ENCODE results near the gene ZNF77. TPM values are rescaled to one million over a fixed set of nuclear protein-coding genes. Genes with fewer than 3 reads are reported as not detected.

The ZNF77 gene
- total and polyA plus RNA-seq, 4 experiments from 2014 or later, result 0.21 to 6.4 (median 4.1) TPM

DNA sequence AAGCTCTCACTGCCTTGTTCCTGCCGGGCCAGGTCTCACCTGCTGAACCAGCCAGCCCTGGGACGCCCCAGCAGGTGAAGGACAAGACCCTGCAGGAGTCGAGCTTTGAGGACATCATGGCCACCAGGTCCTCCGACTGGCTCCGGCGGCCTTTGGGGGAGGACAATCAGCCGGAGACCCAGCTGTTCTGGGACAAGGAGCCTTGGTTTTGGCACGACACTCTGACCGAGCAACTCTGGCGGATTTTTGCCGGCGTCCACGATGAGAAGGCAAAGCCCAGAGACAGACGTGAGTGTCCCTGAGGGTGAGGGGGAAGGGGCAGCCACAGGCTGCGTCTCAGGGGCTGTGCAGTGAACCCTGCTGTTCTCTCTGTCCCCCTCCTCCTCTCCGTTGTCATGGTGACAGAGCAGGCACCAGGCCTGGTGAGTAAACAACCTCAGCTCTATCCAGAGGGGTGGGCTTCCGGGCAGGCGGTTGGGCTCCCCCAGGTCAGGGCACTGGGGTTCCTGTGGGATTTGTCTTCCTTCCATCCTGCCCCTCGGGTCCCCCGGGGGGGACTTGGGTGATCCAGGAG is 42.3 kb upstream of the ZNF77 start:
- Mint-ChIP-seq H3K4me3 (no peak overlapping the region), H3K9me3 (no peaks in the 10 kb centered on the region), H3K4me1 (peaks cover 0 to 3% (median 0%) of the 10 kb centered on the region in 4 donors), H3K27me3 (peaks cover 10 to 14% of the 10 kb centered on the region in 2 donors), H3K36me3 (no peaks in the 10 kb centered on the region), H3K27ac (no peak overlapping the region)
- Histone ChIP-seq H3K4me3 (ENCODE audit: low read length in 2 of 2) (no peak overlapping the region), H3K9me3 (ENCODE audit: control insufficient read depth in 1 of 2, low read length in 2 of 2) (no peaks in the 10 kb centered on the region), H3K27ac (ENCODE audit: low read depth, low read length) (no peak overlapping the region), H3K27me3 (ENCODE audit: insufficient read depth, low read length) (no peaks in the 10 kb centered on the region), H3K4me1 (ENCODE audit: insufficient read depth, low read length) (no peaks in the 10 kb centered on the region), H3K36me3 (ENCODE audit: insufficient read depth, low read length) (no peaks in the 10 kb centered on the region)
- DNase-seq, result no peak
- CTCF ChIA-PET (ENCODE audit: partially characterized antibody), result no interaction called here
- intact Hi-C loops (cut with micrococcal nuclease), result no loop called here
- POLR2A ChIA-PET (ENCODE audit: partially characterized antibody), result no interaction called here

GRCh38 chr19:2984215-2984528 is 39.4 kb upstream of the ZNF77 start:
- H3K9me3 Mint-ChIP-seq, result no peaks in the 10 kb centered on the region
- intact Hi-C loops (cut with micrococcal nuclease), result no loop called here
- POLR2A ChIA-PET (ENCODE audit: partially characterized antibody), result no interaction called here
- Histone ChIP-seq H3K4me1 (ENCODE audit: insufficient read depth, low read length) (no peaks in the 10 kb centered on the region), H3K27me3 (ENCODE audit: insufficient read depth, low read length) (no peaks in the 10 kb centered on the region), H3K27ac (ENCODE audit: low read depth, low read length) (no peak overlapping the region), H3K4me3 (ENCODE audit: low read length in 2 of 2) (no peak overlapping the region), H3K36me3 (ENCODE audit: insufficient read depth, low read length) (no peaks in the 10 kb centered on the region), H3K9me3 (ENCODE audit: control insufficient read depth in 1 of 2, low read length in 2 of 2) (no peaks in the 10 kb centered on the region)
- no peaks in the 10 kb centered on the region for H3K36me3 Mint-ChIP-seq
- no peak overlapping the region for H3K27ac Mint-ChIP-seq
- CTCF ChIA-PET (ENCODE audit: partially characterized antibody), result no interaction called here
- peaks cover 0 to 3% (median 0%) of the 10 kb centered on the region in 4 donors for H3K4me1 Mint-ChIP-seq
- no peak for DNase-seq
- H3K27me3 Mint-ChIP-seq, result peaks cover 10 to 17% of the 10 kb centered on the region in 2 donors
- no peak overlapping the region for H3K4me3 Mint-ChIP-seq

DNA sequence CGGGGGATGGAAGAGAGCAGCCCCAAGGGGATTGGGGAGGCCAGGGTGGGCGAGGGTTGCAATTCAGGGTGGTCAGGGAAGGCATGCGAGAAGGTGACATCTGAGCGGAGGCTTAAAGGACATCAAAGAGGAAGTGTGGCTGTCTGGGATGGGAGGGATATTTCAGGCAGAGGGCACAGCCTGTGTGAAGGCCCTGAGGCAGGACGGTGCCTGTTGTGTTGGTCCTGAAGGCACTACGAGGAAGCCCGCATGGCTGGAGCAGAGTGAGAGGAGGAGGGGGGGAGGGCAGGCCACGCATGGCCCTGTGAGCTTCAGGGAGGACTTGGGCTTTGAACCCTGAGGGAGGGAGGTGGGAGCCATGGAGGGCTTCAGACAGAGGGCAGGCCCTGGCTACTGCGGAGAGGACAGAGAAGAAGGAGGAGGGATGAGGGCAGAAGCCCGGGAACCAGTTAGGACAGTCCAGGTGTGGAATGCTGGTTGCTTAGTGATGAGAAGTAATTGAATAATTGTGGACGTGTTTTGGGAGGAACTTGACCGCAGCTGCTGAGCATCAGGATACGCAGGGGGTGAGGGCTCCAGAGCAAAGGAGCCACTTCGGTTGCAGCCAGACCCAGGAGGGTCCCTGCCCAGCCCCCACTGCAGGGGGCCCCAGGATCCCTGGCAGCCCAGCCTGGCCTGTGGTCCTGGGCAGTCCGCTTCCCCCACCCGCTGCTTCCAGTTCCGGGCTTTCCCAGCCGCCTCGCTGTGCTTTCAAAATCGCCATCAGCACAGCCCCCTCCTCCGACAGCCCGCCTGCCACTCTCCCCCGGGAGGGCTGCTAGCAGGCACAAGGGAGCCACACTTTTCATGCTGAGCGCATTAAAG is 38.8 kb upstream of the ZNF77 start:
- Mint-ChIP-seq H3K36me3 (no peaks in the 10 kb centered on the region), H3K4me3 (peak overlapping the region in 1 of 8 donors; percentile 57), H3K27me3 (peaks cover 10 to 15% of the 10 kb centered on the region in 2 donors), H3K27ac (no peak overlapping the region), H3K9me3 (no peaks in the 10 kb centered on the region), H3K4me1 (peaks cover 0 to 3% (median 0%) of the 10 kb centered on the region in 4 donors)
- Histone ChIP-seq H3K4me3 (ENCODE audit: low read length in 2 of 2) (no peak overlapping the region), H3K9me3 (ENCODE audit: control insufficient read depth in 1 of 2, low read length in 2 of 2) (no peaks in the 10 kb centered on the region), H3K36me3 (ENCODE audit: insufficient read depth, low read length) (no peaks in the 10 kb centered on the region), H3K27me3 (ENCODE audit: insufficient read depth, low read length) (no peaks in the 10 kb centered on the region), H3K27ac (ENCODE audit: low read depth, low read length) (no peak overlapping the region), H3K4me1 (ENCODE audit: insufficient read depth, low read length) (no peaks in the 10 kb centered on the region)
- ChIA-PET POLR2A (ENCODE audit: partially characterized antibody) (no interaction called here), CTCF (ENCODE audit: partially characterized antibody) (no interaction called here)
- DNase-seq, result no peak
- intact Hi-C loops (cut with micrococcal nuclease), result no loop called here

DNA sequence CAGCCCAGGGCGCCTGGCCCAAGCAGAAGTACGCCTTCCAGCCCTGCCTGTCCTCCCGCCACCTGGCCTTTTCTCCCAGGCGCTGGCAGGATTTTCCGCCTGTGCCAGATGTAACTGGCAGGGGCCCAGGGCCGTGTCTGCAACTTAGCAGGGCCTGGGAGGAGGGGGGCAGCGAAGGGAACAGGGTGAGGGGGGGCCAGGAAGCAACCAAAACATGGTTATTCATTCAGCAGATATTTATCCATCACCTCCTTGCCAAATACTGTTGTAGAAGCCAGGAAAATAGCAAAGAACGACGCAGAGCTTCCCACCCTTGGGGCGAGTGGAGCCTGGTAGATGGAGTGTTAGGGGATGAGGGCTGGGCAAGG is 38.2 kb upstream of the ZNF77 start:
- Mint-ChIP-seq H3K27me3 (peaks cover 10 to 14% of the 10 kb centered on the region in 2 donors), H3K36me3 (no peaks in the 10 kb centered on the region), H3K4me3 (no peak overlapping the region), H3K9me3 (no peaks in the 10 kb centered on the region), H3K27ac (no peak overlapping the region), H3K4me1 (peaks cover 0 to 3% (median 0%) of the 10 kb centered on the region in 4 donors)
- DNase-seq, result no peak
- H3K36me3 ChIP-seq (ENCODE audit: insufficient read depth, low read length), result no peaks in the 10 kb centered on the region
- H3K4me3 ChIP-seq (ENCODE audit: low read length in 2 of 2), result no peak overlapping the region
- no peaks in the 10 kb centered on the region for H3K4me1 ChIP-seq (ENCODE audit: insufficient read depth, low read length)
- no peaks in the 10 kb centered on the region for H3K27me3 ChIP-seq (ENCODE audit: insufficient read depth, low read length)
- no peak overlapping the region for H3K27ac ChIP-seq (ENCODE audit: low read depth, low read length)
- intact Hi-C loops (cut with micrococcal nuclease), result no loop called here
- H3K9me3 ChIP-seq (ENCODE audit: control insufficient read depth in 1 of 2, low read length in 2 of 2), result no peaks in the 10 kb centered on the region
- ChIA-PET CTCF (ENCODE audit: partially characterized antibody) (no interaction called here), POLR2A (ENCODE audit: partially characterized antibody) (no interaction called here)

- no peaks in the 10 kb centered on the region for H3K36me3 ChIP-seq (ENCODE audit: insufficient read depth, low read length)
- Mint-ChIP-seq H3K4me1 (peaks cover 0 to 3% (median 0%) of the 10 kb centered on the region in 4 donors), H3K27ac (no peak overlapping the region), H3K9me3 (no peaks in the 10 kb centered on the region), H3K4me3 (no peak overlapping the region), H3K36me3 (no peaks in the 10 kb centered on the region), H3K27me3 (peaks cover 10 to 14% of the 10 kb centered on the region in 2 donors)
- H3K27ac ChIP-seq (ENCODE audit: low read depth, low read length), result no peak overlapping the region
- intact Hi-C loops (cut with micrococcal nuclease), result no loop called here
- H3K27me3 ChIP-seq (ENCODE audit: insufficient read depth, low read length), result no peaks in the 10 kb centered on the region
- DNase-seq, result no peak
- H3K9me3 ChIP-seq (ENCODE audit: control insufficient read depth in 1 of 2, low read length in 2 of 2), result no peaks in the 10 kb centered on the region
- ChIA-PET POLR2A (ENCODE audit: partially characterized antibody) (no interaction called here), CTCF (ENCODE audit: partially characterized antibody) (no interaction called here)
- peaks cover 1% of the 10 kb centered on the region for H3K4me1 ChIP-seq (ENCODE audit: insufficient read depth, low read length)
- H3K4me3 ChIP-seq (ENCODE audit: low read length in 2 of 2), result no peak overlapping the region
These were observed 37.8 kb upstream of the ZNF77 start for GRCh38 chr19:2982561-2982960.

DNA sequence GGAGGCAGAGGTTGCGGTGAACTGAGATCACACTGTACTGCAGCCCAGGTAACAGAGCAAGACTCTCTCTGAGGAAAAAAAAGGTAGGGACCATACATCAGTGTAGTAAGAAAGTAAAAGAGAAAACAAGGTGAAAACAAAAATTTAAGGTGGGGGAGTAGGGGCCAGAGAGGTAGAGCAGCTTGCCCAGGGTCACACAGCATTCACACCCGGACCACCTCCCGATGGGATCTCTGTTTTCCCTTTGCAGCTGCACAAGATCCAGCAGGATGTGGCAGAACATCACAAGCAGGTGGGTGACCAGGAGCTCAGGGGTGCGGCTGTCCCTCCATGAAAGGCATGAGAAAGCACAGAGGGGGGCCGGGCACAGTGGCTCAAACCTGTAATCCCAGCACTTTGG is 37.1 kb upstream of the ZNF77 start:
- H3K27me3 ChIP-seq (ENCODE audit: insufficient read depth, low read length), result no peaks in the 10 kb centered on the region
- H3K4me1 Mint-ChIP-seq, result peaks cover 2 to 4% (median 4%) of the 10 kb centered on the region in 4 donors
- H3K36me3 ChIP-seq (ENCODE audit: insufficient read depth, low read length), result no peaks in the 10 kb centered on the region
- H3K9me3 ChIP-seq (ENCODE audit: control insufficient read depth in 1 of 2, low read length in 2 of 2), result no peaks in the 10 kb centered on the region
- DNase-seq, result no peak
- CTCF ChIA-PET (ENCODE audit: partially characterized antibody), result no interaction called here
- intact Hi-C loops (cut with micrococcal nuclease), result no loop called here
- H3K9me3 Mint-ChIP-seq, result no peaks in the 10 kb centered on the region
- H3K36me3 Mint-ChIP-seq, result peaks cover 0 to 3% of the 10 kb centered on the region in 2 donors
- H3K4me3 ChIP-seq (ENCODE audit: low read length in 2 of 2), result no peak overlapping the region
- no peak overlapping the region for H3K27ac ChIP-seq (ENCODE audit: low read depth, low read length)
- no peak overlapping the region for H3K4me3 Mint-ChIP-seq
- POLR2A ChIA-PET (ENCODE audit: partially characterized antibody), result interaction anchor here (1.6 kb wide), 1 partner anchor 71 kb away, joined by 5 read pairs; no protein-coding TSS in a partner anchor
- peaks cover 8 to 16% of the 10 kb centered on the region in 2 donors for H3K27me3 Mint-ChIP-seq
- no peak overlapping the region for H3K27ac Mint-ChIP-seq
- peaks cover 5% of the 10 kb centered on the region for H3K4me1 ChIP-seq (ENCODE audit: insufficient read depth, low read length)

DNA sequence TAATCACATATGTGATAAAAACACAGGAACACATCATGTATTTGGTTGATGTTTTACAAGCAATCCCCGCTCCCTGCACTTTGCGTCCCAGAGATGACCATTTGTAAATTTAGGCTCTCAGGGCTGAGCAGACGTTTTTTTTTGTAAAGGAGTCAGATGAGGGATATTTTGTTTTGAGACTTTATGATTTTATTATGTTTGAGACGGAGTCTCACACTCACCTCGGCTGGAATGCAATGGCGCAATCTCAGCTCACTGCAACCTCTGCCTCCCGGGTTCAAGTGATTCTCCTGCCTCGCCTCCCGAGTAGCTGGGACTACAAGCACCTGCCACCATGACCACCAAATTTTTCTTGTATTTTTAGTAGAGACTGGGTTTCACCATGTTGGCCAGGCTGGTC is 34.0 kb upstream of the ZNF77 start:
- no peak overlapping the region for H3K27ac ChIP-seq (ENCODE audit: low read depth, low read length)
- CTCF ChIA-PET (ENCODE audit: partially characterized antibody), result no interaction called here
- no peak overlapping the region for H3K4me3 ChIP-seq (ENCODE audit: low read length in 2 of 2)
- H3K36me3 ChIP-seq (ENCODE audit: insufficient read depth, low read length), result no peaks in the 10 kb centered on the region
- no peaks in the 10 kb centered on the region for H3K9me3 Mint-ChIP-seq
- H3K4me3 Mint-ChIP-seq, result peak overlapping the region in 1 of 8 donors; percentile 25
- no peaks in the 10 kb centered on the region for H3K9me3 ChIP-seq (ENCODE audit: control insufficient read depth in 1 of 2, low read length in 2 of 2)
- no peak for DNase-seq
- no peaks in the 10 kb centered on the region for H3K27me3 ChIP-seq (ENCODE audit: insufficient read depth, low read length)
- peaks cover 0 to 3% of the 10 kb centered on the region in 2 donors for H3K36me3 Mint-ChIP-seq
- peaks cover 13% of the 10 kb centered on the region for H3K4me1 ChIP-seq (ENCODE audit: insufficient read depth, low read length)
- H3K27ac Mint-ChIP-seq, result no peak overlapping the region
- peaks cover 2 to 13% of the 10 kb centered on the region in 2 donors for H3K27me3 Mint-ChIP-seq
- POLR2A ChIA-PET (ENCODE audit: partially characterized antibody), result interaction anchor here (1.1 kb wide), 1 partner anchor 57 kb away, joined by 4 read pairs; no protein-coding TSS in a partner anchor
- intact Hi-C loops (cut with micrococcal nuclease), result no loop called here
- H3K4me1 Mint-ChIP-seq, result peaks cover 8 to 19% (median 14%) of the 10 kb centered on the region in 4 donors
